Testis (tissue), 2 donors: ENCODE data around the gene ME2.

ENCODE experiments used
- POLR2A ChIP-seq: fragments of 450-650 bp; IDR thresholded peaks from one replicate; pipeline ENCODE4 v1.6.1; 2017; ENCODE audit warnings: antibody characterized with exemption, mild to moderate bottlenecking, moderate library complexity
- TF ChIP-seq, protein P1 (sequence below), 3 experiments: fragments of 450-650 bp in 2 of 3; fragments of 200-600 bp in 1 of 3; sonication (generic) in 1 of 3; IDR thresholded peaks; one replicate each; pipeline ENCODE4 v1.5.1; 2016 to 2019; ENCODE audit warnings: antibody characterized with exemption in 3 of 3, mild to moderate bottlenecking in 2 of 3, moderate library complexity in 1 of 3

DNA sequence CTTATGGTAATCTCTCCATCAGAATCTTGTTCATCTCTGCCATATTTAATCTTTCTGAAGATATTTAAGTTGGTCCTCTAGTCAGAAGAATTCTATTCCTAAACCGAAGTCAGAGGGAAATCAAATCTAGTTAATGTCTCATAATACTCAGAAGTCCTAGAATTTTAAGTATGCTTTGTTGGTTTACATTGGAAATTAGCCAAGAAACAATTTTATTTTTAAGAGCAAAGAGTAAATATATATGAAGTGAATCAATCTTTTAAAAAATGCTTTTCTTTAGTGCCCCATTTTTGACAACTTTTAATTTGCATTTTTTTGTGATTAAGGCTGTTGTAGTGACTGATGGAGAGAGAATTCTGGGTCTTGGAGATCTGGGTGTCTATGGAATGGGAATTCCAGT, 38.1 kb downstream of the ME2 start:
- TF ChIP-seq, protein P1, sequence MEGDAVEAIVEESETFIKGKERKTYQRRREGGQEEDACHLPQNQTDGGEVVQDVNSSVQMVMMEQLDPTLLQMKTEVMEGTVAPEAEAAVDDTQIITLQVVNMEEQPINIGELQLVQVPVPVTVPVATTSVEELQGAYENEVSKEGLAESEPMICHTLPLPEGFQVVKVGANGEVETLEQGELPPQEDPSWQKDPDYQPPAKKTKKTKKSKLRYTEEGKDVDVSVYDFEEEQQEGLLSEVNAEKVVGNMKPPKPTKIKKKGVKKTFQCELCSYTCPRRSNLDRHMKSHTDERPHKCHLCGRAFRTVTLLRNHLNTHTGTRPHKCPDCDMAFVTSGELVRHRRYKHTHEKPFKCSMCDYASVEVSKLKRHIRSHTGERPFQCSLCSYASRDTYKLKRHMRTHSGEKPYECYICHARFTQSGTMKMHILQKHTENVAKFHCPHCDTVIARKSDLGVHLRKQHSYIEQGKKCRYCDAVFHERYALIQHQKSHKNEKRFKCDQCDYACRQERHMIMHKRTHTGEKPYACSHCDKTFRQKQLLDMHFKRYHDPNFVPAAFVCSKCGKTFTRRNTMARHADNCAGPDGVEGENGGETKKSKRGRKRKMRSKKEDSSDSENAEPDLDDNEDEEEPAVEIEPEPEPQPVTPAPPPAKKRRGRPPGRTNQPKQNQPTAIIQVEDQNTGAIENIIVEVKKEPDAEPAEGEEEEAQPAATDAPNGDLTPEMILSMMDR (IDR thresholded peaks at IDR 0.05), result no peak
- no peak for TF ChIP-seq POLR2A
